GM18519 (cell line): ENCODE data around the gene DNAJC19.
"Not testable (repeated sequence)": the region's sequence is repeated elsewhere in the genome, so short reads cannot be mapped to it uniquely, and the experiment has no call there.

ENCODE experiments used
- ATAC-seq: cut with Tn5 transposase; IDR thresholded peaks from one replicate; pipeline ENCODE4 v1.9.1; 2021; ENCODE audit warnings: mild to moderate bottlenecking, moderate library complexity; ENCODE audit not compliant: unreplicated experiment, low FRiP score

Gene DNAJC19

GRCh38 chr3:180989291-180990163 lies at the start of gene DNAJC19:
DNAJC19 (minus strand) TSS chr3:180989736; CDS start chr3:180989602, 134 bp downstream.
- ATAC-seq: peak; percentile 87

GRCh38 chr3:181030948-181031347 lies 41.4 kb upstream of the DNAJC19 start:
- no peak for ATAC-seq

- ATAC-seq: no peak
These were observed 35.7 kb upstream of the DNAJC19 start for GRCh38 chr3:181025204-181025603.

DNA sequence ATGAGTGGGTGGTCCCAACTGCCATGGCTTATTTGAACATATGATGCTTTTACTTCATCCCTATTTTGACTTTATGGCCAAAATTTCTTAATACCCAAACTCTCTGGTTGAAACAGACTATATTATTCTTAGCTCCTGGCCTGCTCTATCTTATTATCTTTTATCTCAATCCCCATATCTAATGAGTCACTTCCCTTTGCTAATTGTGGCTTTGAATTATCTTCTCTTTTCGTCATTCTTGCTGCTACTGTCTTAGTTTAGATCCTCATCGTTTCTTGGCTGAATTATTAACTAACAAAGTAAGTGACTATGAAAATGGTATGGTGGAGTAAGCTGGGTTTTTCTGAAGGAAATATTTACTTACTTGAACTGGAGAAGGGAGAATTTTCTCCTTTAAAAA lies 28.2 kb upstream of the DNAJC19 start:
- ATAC-seq: no peak

GRCh38 chr3:181009225-181009624 lies 19.7 kb upstream of the DNAJC19 start:
- no peak for ATAC-seq

GRCh38 chr3:181008796-181009195 lies 19.3 kb upstream of the DNAJC19 start:
- ATAC-seq: no peak

- ATAC-seq: no peak
These were observed 17.7 kb upstream of the DNAJC19 start for GRCh38 chr3:181007262-181007661.

GRCh38 chr3:181006541-181006940 lies 17.0 kb upstream of the DNAJC19 start:
- no peak for ATAC-seq

DNA sequence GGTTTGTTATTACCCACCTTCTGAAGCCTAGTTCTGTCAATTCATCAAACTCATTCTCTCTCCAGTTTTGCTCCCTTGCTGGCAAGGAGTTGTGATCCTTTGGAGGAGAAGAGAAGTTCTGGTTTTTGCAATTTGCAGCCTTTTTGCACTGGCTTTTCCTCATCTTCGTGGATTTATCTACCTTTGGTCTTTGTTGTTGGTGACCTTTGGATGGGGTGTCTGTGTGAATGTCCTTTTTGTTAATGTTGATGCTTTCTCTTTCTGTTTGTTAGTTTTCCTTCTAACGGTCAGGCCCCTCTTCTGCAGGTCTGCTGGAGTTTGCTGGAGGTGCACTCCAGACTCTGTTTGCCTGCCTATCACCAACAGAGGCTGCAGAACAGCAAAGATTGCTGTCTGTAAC lies 13.9 kb upstream of the DNAJC19 start:
- ATAC-seq: not testable (repeated sequence)

- ATAC-seq: not testable (repeated sequence)
These were observed 12.8 kb upstream of the DNAJC19 start for GRCh38 chr3:181002331-181002730.

DNA sequence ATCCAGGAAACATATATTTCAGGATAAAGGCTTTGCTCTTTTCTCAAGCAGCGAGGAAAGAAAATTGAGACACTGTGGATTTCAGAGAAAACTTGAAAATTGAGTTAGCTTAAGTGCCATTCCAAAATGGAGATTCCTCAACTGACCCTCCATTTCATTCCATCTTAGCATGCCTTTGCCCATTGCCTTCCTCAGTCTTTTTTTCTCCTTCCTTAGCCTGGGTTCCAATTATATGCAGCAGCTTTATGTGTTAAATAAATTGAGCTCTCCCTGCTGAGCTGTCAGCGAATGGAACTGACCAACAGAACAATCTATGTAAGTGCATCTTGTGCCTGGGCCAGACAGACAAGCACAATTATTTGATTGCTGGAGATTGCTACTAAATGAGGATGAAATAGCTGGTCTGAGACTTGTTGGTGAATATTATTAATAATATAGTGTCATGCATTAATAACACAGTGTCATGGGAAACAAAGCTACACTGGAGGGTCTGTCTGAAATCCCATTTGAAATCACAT lies 6.9 kb upstream of the DNAJC19 start:
- ATAC-seq: no peak

GRCh38 chr3:180990505-180990904 lies 969 bp upstream of the DNAJC19 start:
- ATAC-seq: no peak

GRCh38 chr3:180987344-180987743 lies 2.2 kb downstream of the DNAJC19 start:
- ATAC-seq: no peak

- not testable (repeated sequence) for ATAC-seq
These were observed 3.2 kb downstream of the DNAJC19 start for GRCh38 chr3:180986366-180986765.

GRCh38 chr3:180983136-180983535 lies 6.4 kb downstream of the DNAJC19 start:
- no peak for ATAC-seq

GRCh38 chr3:180981912-180982311 lies 7.6 kb downstream of the DNAJC19 start:
- ATAC-seq: no peak

- ATAC-seq: no peak
These were observed 8.9 kb downstream of the DNAJC19 start for GRCh38 chr3:180980611-180981010.

DNA sequence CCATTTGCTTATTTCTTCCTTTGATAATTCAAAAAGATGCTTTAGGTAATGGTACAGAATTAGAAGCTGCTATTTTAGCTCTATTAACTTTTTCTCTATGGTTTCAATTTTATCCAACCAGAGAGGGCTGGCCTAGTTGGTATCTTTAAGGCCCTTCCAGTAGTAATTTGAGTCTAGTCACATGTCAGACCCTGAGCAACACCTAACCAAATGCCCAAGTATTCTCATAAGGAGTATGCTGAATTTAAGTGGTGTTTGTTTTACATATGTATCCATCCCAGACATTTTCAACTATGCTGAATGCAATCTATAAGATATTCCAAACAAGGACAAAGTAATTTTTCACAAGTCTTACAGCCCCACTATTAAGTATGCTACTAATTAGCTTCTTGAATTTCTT lies 9.6 kb downstream of the DNAJC19 start:
- no peak for ATAC-seq

DNA sequence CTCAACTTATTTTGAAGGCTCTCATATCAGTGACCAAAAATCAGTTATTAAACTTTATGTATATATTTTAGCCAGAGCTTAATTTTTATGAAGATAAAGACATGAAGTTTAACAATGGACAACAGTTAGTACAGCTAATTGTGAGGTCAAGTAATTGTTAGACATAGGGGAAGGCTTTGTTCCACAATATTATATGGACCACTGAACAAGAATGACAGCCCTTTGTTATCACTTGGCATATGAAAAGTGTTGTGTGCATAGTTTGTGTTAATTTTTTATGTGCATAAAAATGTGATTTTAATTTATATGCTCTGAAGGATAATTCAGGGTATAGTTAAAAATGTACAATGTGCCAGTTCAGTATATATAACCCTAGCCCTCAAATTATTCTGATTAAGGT lies 12.0 kb downstream of the DNAJC19 start:
- ATAC-seq: no peak

GRCh38 chr3:180974286-180974685 lies 15.2 kb downstream of the DNAJC19 start:
- no peak for ATAC-seq

DNA sequence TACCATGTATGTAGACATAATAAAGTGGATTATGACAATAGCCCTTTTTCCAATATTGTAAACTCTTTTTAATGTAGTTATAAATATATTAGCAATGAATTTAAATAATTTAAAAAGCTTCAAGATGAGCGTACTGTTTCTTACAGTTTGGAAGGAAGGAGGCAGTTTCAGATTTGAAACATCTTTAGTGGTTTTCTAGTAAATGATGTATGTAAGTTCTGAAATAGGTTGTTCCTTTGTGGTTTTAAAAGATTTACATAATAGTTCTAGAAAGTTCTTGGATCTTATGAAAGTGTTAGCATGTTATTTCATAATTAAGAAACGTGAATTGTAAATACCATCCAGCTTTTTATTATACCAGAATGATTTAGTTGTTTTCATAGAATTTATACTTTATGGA lies 16.0 kb downstream of the DNAJC19 start:
- peak; percentile 58 for ATAC-seq

- no peak for ATAC-seq
These were observed 18.6 kb downstream of the DNAJC19 start for GRCh38 chr3:180970931-180971330.
